Nephron progenitor cell (in vitro differentiated cells): ENCODE measurements around the gene RBM27.
"Not testable (repeated sequence)": the region's sequence is repeated elsewhere in the genome, so short reads cannot be mapped to it uniquely, and the experiment has no call there.

Source experiments
- DNase-seq: peaks from one replicate; pipeline ENCODE4 v3.0.0; 2021
- H3K27ac Mint-ChIP-seq: 2 replicates; pipeline ENCODE4 v1.8.0; 2021; ENCODE audit warnings: mild to moderate bottlenecking, moderate library complexity, mixed read lengths
- H3K27me3 Mint-ChIP-seq: 2 replicates; pipeline ENCODE4 v1.8.0; 2021; ENCODE audit warnings: mild to moderate bottlenecking, low read depth, mixed read lengths; ENCODE audit not compliant: poor library complexity
- H3K36me3 Mint-ChIP-seq: 2 replicates; pipeline ENCODE4 v1.8.0; 2021; ENCODE audit warnings: low read depth, mixed read lengths
- H3K4me1 Mint-ChIP-seq: 2 replicates; pipeline ENCODE4 v1.8.0; 2021; ENCODE audit warnings: mixed read lengths
- H3K4me3 Mint-ChIP-seq: 2 replicates; pipeline ENCODE4 v1.8.0; 2021; ENCODE audit warnings: mild to moderate bottlenecking, moderate library complexity, mixed read lengths
- H3K9me3 Mint-ChIP-seq: 2 replicates; pipeline ENCODE4 v1.8.0; 2021; ENCODE audit warnings: mild to moderate bottlenecking, moderate library complexity, mixed read lengths
- TF ChIP-seq, protein P1 (sequence below): fragments of 200-600 bp; sonication (generic); IDR thresholded peaks from 2 replicates; pipeline ENCODE4 v1.5.0; 2021; ENCODE audit warnings: antibody characterized with exemption

RBM27 gene

DNA sequence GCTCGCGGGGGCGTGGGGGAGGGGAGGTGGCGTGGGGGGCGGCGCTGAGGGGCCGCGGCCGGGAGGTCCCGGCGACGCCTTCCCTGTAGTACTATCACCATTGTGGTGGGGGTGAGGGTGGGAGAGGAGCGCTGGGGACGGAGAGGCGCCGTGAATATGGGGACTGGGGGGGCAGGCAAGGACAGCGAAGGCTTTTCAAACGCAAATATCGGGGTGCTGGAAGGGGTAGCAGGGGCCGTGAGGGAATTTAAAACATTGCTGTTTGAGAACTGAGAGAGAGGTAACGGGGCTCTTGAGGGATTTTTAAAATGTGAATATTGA, 427 bp downstream of the RBM27 start:
- Mint-ChIP-seq H3K27me3 (no peaks in the 10 kb centered on the region), H3K4me1 (peaks cover 22% of the 10 kb centered on the region), H3K4me3 (no peak overlapping the region), H3K36me3 (peaks cover 4% of the 10 kb centered on the region), H3K9me3 (no peaks in the 10 kb centered on the region), H3K27ac (no peak overlapping the region)
- no peak for DNase-seq
- TF ChIP-seq, protein P1, sequence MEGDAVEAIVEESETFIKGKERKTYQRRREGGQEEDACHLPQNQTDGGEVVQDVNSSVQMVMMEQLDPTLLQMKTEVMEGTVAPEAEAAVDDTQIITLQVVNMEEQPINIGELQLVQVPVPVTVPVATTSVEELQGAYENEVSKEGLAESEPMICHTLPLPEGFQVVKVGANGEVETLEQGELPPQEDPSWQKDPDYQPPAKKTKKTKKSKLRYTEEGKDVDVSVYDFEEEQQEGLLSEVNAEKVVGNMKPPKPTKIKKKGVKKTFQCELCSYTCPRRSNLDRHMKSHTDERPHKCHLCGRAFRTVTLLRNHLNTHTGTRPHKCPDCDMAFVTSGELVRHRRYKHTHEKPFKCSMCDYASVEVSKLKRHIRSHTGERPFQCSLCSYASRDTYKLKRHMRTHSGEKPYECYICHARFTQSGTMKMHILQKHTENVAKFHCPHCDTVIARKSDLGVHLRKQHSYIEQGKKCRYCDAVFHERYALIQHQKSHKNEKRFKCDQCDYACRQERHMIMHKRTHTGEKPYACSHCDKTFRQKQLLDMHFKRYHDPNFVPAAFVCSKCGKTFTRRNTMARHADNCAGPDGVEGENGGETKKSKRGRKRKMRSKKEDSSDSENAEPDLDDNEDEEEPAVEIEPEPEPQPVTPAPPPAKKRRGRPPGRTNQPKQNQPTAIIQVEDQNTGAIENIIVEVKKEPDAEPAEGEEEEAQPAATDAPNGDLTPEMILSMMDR: no peak

DNA sequence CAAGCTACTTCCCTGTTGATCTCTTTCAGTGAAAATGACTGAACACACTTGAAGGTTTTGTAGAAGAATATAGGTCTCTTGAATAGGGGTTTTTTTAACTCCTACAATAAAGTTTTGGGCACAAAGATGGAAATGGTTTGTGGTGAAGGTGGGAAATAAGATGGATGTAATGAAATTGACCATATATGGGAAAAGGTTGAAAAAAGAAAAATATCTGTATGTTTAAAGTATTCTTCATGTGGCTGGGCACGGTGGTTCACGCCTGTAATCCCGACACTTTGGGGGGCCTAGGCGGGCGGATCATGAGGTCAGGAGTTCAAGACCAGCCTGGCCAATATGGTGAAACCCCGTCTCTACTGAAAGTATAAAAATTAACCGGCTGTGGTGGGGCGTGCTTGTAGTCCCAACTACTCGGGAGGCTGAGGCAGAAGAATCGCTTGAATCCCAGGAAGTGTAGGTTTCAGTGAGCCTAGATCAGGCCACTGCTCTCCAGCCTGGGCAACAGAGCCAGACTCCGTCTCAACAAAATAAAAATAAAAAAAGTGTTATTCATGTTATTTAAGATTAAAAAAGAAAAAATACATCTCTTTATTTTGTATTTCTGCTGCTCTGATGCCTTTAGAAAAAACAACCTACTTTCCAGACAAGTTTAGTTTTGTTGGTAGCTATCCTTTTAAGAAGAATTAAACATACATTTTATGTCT, 2.2 kb downstream of the RBM27 start:
- TF ChIP-seq, protein P1: no peak
- peaks cover 17% of the 10 kb centered on the region for H3K4me1 Mint-ChIP-seq
- H3K27me3 Mint-ChIP-seq: no peaks in the 10 kb centered on the region
- H3K9me3 Mint-ChIP-seq: peaks cover 4% of the 10 kb centered on the region
- peak overlapping the region; percentile 8 for H3K4me3 Mint-ChIP-seq
- no peak overlapping the region for H3K27ac Mint-ChIP-seq
- peaks cover 14% of the 10 kb centered on the region for H3K36me3 Mint-ChIP-seq
- no peak for DNase-seq

DNA sequence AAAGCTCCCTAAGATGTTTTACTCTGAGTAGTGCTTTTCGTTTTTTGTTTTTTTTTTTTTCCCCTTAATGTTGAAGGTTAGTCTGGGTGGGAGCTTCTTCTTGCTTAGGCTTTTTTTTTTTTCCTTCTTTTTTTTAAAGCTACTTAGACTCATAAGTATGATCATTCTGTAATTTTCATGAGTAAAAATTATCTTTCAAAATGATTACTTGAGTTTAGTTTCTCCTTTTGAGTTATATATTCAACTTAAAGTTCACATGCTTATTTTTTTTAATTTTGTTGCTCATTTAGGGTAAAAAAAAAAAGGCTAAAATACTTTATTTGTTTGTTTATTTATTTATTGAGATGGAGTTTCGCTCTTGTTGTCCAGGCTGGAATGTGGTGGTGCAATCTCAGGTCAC, 2.9 kb downstream of the RBM27 start:
- DNase-seq: no peak
- peak overlapping the region; percentile 45 for H3K4me3 Mint-ChIP-seq
- peaks cover 14% of the 10 kb centered on the region for H3K4me1 Mint-ChIP-seq
- H3K36me3 Mint-ChIP-seq: peaks cover 14% of the 10 kb centered on the region
- H3K27me3 Mint-ChIP-seq: no peaks in the 10 kb centered on the region
- TF ChIP-seq, protein P1: no peak
- no peak overlapping the region for H3K27ac Mint-ChIP-seq
- peaks cover 4% of the 10 kb centered on the region for H3K9me3 Mint-ChIP-seq

GRCh38 chr5:146208916-146209522, 5.6 kb downstream of the RBM27 start:
- H3K27me3 Mint-ChIP-seq: no peaks in the 10 kb centered on the region
- DNase-seq: no peak
- peaks cover 4% of the 10 kb centered on the region for H3K9me3 Mint-ChIP-seq
- TF ChIP-seq, protein P1: peak; percentile 23
- H3K27ac Mint-ChIP-seq: no peak overlapping the region
- H3K4me3 Mint-ChIP-seq: no peak overlapping the region
- H3K4me1 Mint-ChIP-seq: peaks cover 4% of the 10 kb centered on the region
- peaks cover 21% of the 10 kb centered on the region for H3K36me3 Mint-ChIP-seq

- Mint-ChIP-seq H3K27me3 (no peaks in the 10 kb centered on the region), H3K4me1 (peaks cover 10% of the 10 kb centered on the region), H3K4me3 (no peak overlapping the region), H3K36me3 (peaks cover 21% of the 10 kb centered on the region), H3K27ac (no peak overlapping the region), H3K9me3 (peaks cover 4% of the 10 kb centered on the region)
- TF ChIP-seq, protein P1: no peak
- DNase-seq: no peak
Observed at GRCh38 chr5:146209714-146210113, 6.3 kb downstream of the RBM27 start.

DNA sequence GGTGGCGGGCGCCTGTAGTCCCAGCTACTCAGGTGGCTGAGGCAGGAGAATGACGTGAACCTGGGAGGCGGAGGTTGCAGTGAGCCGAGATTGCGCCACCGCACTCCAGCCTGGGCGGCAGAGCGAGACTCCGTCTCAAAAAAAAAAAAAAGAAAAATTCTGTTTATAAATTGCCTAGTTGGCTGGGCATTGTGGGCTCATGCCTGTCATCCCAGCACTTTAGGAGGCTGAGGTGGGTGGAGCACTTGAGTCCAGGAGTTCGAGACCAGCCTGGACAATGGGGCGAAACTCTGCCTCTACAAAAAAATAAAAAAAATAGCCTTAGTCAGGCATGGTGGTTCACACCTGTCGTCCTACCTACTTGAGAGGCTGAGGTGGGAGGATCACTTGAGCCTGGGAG, 7.4 kb downstream of the RBM27 start:
- not testable (repeated sequence) for H3K4me3 Mint-ChIP-seq, H3K27me3 Mint-ChIP-seq, H3K27ac Mint-ChIP-seq, DNase-seq, H3K9me3 Mint-ChIP-seq
- Mint-ChIP-seq H3K36me3 (peaks cover 21% of the 10 kb centered on the region), H3K4me1 (peaks cover 13% of the 10 kb centered on the region)
